ENCODE data around the gene SPECC1.
"Not testable (repeated sequence)": the region's sequence is repeated elsewhere in the genome, so short reads cannot be mapped to it uniquely, and the experiment has no call there.

Gene SPECC1

GRCh38 chr17:19996086-19996485, 13.1 kb upstream of the SPECC1 start:
- no peak for DNase-seq (ENCODE audit: extremely low read depth, low read depth)
- no peak for TF ChIP-seq CTCF (IDR thresholded peaks at IDR 0.05; ENCODE audit: low read depth, low read length)

GRCh38 chr17:19996502-19996901, 12.7 kb upstream of the SPECC1 start:
- TF ChIP-seq CTCF (IDR thresholded peaks at IDR 0.05; ENCODE audit: low read depth, low read length): no peak
- no peak for DNase-seq (ENCODE audit: extremely low read depth, low read depth)

- no peak for DNase-seq (ENCODE audit: extremely low read depth, low read depth)
- no peak for TF ChIP-seq CTCF (IDR thresholded peaks at IDR 0.05; ENCODE audit: low read depth, low read length)
These were observed 712 bp upstream of the SPECC1 start for GRCh38 chr17:20008242-20009051.

GRCh38 chr17:20009052-20009301, 182 bp upstream of the SPECC1 start:
- TF ChIP-seq CTCF (IDR thresholded peaks at IDR 0.05; ENCODE audit: low read depth, low read length): no peak
- no peak for DNase-seq (ENCODE audit: extremely low read depth, low read depth)

GRCh38 chr17:20010099-20010863, 1.1 kb downstream of the SPECC1 start:
- DNase-seq (ENCODE audit: extremely low read depth, low read depth): peak; percentile 19

GRCh38 chr17:20010936-20011335, 1.8 kb downstream of the SPECC1 start:
- no peak for DNase-seq (ENCODE audit: extremely low read depth, low read depth)
- no peak for TF ChIP-seq CTCF (IDR thresholded peaks at IDR 0.05; ENCODE audit: low read depth, low read length)

More at GRCh38 chr17:20010099-20010863, 1.1 kb downstream of the SPECC1 start:
- TF ChIP-seq CTCF (IDR thresholded peaks at IDR 0.05; ENCODE audit: low read depth, low read length): peak; percentile 66

GRCh38 chr17:20012017-20012536, 2.9 kb downstream of the SPECC1 start:
- DNase-seq (ENCODE audit: extremely low read depth, low read depth): no peak
- TF ChIP-seq CTCF (IDR thresholded peaks at IDR 0.05; ENCODE audit: low read depth, low read length): no peak

- DNase-seq (ENCODE audit: extremely low read depth, low read depth): not testable (repeated sequence)
These were observed 7.4 kb downstream of the SPECC1 start for GRCh38 chr17:20016475-20016992.

Data from AG09319 (cell line).